Kidney (tissue), 14 donors: ENCODE data around the gene CD300A. TPM values are rescaled to one million over a fixed set of nuclear protein-coding genes. Genes with fewer than 3 reads are reported as not detected.

Experiments used
- DNase-seq, 5 donors: peaks; one replicate each; pipeline ENCODE4 v3.0.0-alpha.2; 2013 to 2020
- FAIRE-seq: peaks from 2 replicates; lab custom pipeline; 2012; peaks lifted over from hg19 to GRCh38; lab: Jason Lieb, UNC
- H3K27ac ChIP-seq, 2 donors: one replicate each; pipeline ENCODE4 v1.7.0; 2013; ENCODE audit warnings: low read depth in 2 of 2, low read length in 2 of 2, inconsistent platforms in 1 of 2
- H3K27me3 ChIP-seq: one replicate; pipeline ENCODE4 v1.7.1; 2013; ENCODE audit warnings: low read length, inconsistent platforms; ENCODE audit not compliant: control insufficient read depth, insufficient read depth
- H3K36me3 ChIP-seq, 3 donors: one replicate each; pipeline versions ENCODE4 v1.7.0 to v1.7.1; 2013; ENCODE audit warnings: low read length in 3 of 3, control low read depth in 1 of 3, inconsistent platforms in 1 of 3; ENCODE audit not compliant: insufficient read depth in 3 of 3, control insufficient read depth in 2 of 3
- H3K4me1 ChIP-seq, 3 donors: one replicate each; pipeline versions ENCODE4 v1.7.0 to v1.7.1; 2013; ENCODE audit warnings: low read length in 3 of 3, inconsistent platforms in 1 of 3, low read depth in 1 of 3; ENCODE audit not compliant: control insufficient read depth in 2 of 3, insufficient read depth in 2 of 3
- H3K4me3 ChIP-seq, 3 donors: one replicate each; pipeline versions ENCODE4 v1.7.0 to v1.8.1; 2013; ENCODE audit warnings: low read length in 3 of 3, control low read depth in 1 of 3, inconsistent platforms in 1 of 3
- H3K9ac ChIP-seq, 3 donors: one replicate each; pipeline versions ENCODE4 v1.7.0 to v1.7.1; 2013; ENCODE audit warnings: low read length in 3 of 3, control low read depth in 1 of 3, inconsistent platforms in 1 of 3
- H3K9me3 ChIP-seq, 3 donors: one replicate each; pipeline versions ENCODE4 v1.7.0 to v1.7.1; 2013; ENCODE audit warnings: low read length in 3 of 3, control low read depth in 1 of 3, inconsistent platforms in 1 of 3; ENCODE audit not compliant: control insufficient read depth in 2 of 3, insufficient read depth in 1 of 3
- CTCF ChIP-seq: IDR thresholded peaks from 3 replicates; pipeline ENCODE4 v1.5.1; 2012; ENCODE audit warnings: mild to moderate bottlenecking, moderate library complexity, borderline replicate concordance; ENCODE audit not compliant: insufficient read depth; ENCODE audit errors: extremely low read depth
- intact Hi-C: fragments of 100-400 bp; cut with DNase I; formaldehyde crosslinking; loops from one replicate; pipeline ENCODE4 v1.11.1; 2022
- polyA plus RNA-seq: library from polyadenylated mRNA; stranded (reverse); fragments of 350-450 nt; fragmentation: Illumina TruSeq; extraction: RNeasy Lipid Tissue Mini Kit (QIAGEN cat#74804); gene quantifications from one replicate; pipeline ENCODE4 v1.2.3, GENCODE V29; 2014; ENCODE audit warnings: low read depth, low replicate concordance; ENCODE audit not compliant: insufficient read depth
- total RNA-seq: library from RNA; stranded (reverse); fragmentation: NEBNext Ultra II Directional; extraction: Animal tissue kit (Norgen Biotek cat#: 25700); gene quantifications from one replicate; pipeline ENCODE4 v1.2.1, GENCODE V29; 2021
- donor health status: control.
- donor health status: control.
- donor health status: control.
- donor health status: control.
- donor health status: control.
- donor health status: DM: yes; HTN: yes; CAD: no.
- donor health status: Normal renal cell carcinoma (clear cell type).

CD300A gene
- total and polyA plus RNA-seq, 2 donors from 2014 or later, result 3.1 to 8.2 TPM

GRCh38 chr17:74460241-74460640 lies 6.2 kb upstream of the CD300A start:
- FAIRE-seq (no peak), DNase-seq (no peak)
- Histone ChIP-seq H3K27me3 (no peaks in the 10 kb centered on the region), H3K27ac (no peak overlapping the region), H3K4me1 (peaks cover 0 to 6% (median 0%) of the 10 kb centered on the region in 3 donors), H3K4me3 (no peak overlapping the region), H3K36me3 (no peaks in the 10 kb centered on the region), H3K9me3 (peaks cover 0 to under 1% (median 0%) of the 10 kb centered on the region in 3 donors), H3K9ac (no peak overlapping the region)
- TF ChIP-seq CTCF, result no peak
- intact Hi-C loops, result no loop called here

GRCh38 chr17:74460996-74461395 lies 5.4 kb upstream of the CD300A start:
- Histone ChIP-seq H3K4me3 (no peak overlapping the region), H3K4me1 (peaks cover 0 to 6% (median 0%) of the 10 kb centered on the region in 3 donors), H3K9me3 (peaks cover 0 to 2% (median 0%) of the 10 kb centered on the region in 3 donors), H3K27ac (no peak overlapping the region), H3K36me3 (no peaks in the 10 kb centered on the region), H3K9ac (no peak overlapping the region), H3K27me3 (no peaks in the 10 kb centered on the region)
- intact Hi-C loops, result no loop called here
- DNase-seq (no peak), FAIRE-seq (no peak)
- TF ChIP-seq CTCF, result no peak

- Histone ChIP-seq H3K27ac (no peak overlapping the region), H3K4me3 (no peak overlapping the region), H3K9ac (no peak overlapping the region), H3K36me3 (no peaks in the 10 kb centered on the region), H3K9me3 (peaks cover 0 to 2% (median 0%) of the 10 kb centered on the region in 3 donors), H3K27me3 (no peaks in the 10 kb centered on the region), H3K4me1 (peaks cover 0 to 6% (median 0%) of the 10 kb centered on the region in 3 donors)
- intact Hi-C loops, result no loop called here
- FAIRE-seq (no peak), DNase-seq (no peak)
- TF ChIP-seq CTCF, result no peak
Measured at GRCh38 chr17:74461611-74462010, 4.8 kb upstream of the CD300A start.
